GM18909 (cell line): ENCODE data around the gene NAT10.
"Not testable (repeated sequence)": the region's sequence is repeated elsewhere in the genome, so short reads cannot be mapped to it uniquely, and the experiment has no call there.

Experiments
- ATAC-seq: cut with Tn5 transposase; IDR thresholded peaks from one replicate; pipeline ENCODE4 v1.9.1; 2021; ENCODE audit warnings: mild to moderate bottlenecking; ENCODE audit not compliant: unreplicated experiment, poor library complexity

NAT10 gene

DNA sequence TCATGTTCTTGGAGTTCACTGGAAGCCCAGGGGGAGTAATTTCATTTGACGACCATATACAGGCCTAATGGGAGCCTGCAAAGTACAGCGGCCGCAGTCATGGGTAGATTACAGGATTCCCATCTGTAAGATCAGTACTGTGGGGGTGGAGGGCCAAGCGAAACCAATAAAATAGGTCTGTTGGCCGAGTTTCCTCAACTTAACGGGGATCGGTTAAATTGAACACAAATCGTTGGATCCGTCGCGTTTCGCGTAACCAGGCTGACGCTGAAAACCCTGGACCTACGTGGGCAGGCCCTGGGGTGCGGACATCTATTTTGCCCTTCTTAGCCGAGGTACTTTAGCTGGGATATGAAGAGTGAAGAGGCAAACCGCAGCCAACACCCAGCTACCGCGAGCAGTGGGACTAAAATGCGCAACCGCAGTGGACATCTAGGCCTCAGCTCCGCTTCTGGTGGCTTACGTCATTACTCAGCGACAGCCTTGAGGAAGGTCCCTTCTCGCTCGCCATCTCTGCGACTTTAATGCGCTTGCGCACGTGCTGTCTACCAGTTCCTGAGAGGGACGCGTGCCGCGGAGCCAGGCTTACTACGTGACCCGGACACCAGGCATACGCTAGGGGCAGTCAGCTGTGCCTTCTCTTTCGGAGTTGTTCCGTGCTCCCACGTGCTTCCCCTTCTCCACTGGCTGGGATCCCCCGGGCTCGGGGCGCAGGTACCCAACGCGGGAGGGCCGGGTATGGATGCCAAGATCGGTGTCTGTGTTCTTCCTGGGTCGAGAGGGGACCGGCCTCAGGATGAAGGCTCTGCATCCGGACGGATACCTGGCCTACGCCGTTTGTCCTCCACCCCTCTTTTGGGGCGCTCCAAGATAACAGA lies at the start of gene NAT10:
NAT10 (plus strand) TSS at position 551 of the 878 bp plus-strand sequence. CDS start 2,597 bp downstream, outside the sequence.
- peak; percentile 92 for ATAC-seq

- ATAC-seq: no peak
Measured at GRCh38 chr11:34056672-34057071, 48.8 kb upstream of the NAT10 start.

GRCh38 chr11:34063061-34063795 lies 42.2 kb upstream of the NAT10 start:
- no peak for ATAC-seq

DNA sequence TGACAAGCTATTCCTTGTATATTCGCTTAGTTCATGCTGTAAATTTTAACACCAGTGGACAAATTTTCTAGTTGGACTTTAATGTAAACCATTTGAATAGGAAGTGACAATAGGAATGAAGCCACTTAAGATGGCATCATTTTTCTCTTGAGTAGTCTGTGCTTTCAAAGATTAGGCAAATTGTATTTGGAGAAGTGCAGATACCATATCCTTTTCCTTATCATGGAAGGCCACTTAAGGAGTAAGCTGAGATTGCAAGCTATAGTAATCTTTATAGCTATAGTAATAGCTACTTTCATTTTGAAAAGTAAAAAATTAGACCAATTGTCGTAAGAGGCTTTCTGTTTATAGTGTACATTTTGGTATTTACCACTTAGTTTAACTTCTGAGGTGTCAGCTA lies 41.1 kb upstream of the NAT10 start:
- ATAC-seq: no peak

DNA sequence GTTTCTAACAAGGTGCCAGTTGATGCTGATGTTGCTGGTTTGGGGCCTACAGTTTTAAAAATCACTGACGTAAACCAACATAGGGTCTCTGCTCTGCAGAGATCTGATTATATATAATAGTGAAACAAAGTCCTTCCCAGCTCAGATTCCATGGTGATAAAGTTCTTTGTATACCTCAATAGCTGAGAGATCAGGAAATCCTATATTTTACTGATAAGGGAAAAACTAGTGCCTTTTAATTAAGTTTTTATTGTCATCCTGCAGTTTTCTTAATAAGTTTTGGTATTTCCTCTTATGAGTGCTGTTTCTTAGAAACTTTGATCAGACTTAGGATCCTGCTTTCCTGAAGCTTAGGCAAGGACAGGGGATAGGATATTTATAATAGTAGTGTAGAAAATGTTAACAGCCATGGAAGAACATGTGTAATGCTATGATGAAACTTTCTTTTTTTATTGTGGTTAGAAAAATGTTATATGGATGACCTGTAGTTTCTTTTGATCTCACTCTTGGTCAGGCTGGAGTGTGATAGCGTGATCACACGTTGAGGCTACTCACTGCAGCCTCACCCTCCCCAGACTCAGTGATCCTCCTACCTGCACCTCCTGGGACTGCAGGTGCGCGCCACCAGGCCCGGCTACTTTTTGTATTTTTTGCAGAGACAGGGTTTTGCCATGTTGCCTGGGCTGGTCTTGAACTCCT lies 39.8 kb upstream of the NAT10 start:
- no peak for ATAC-seq

DNA sequence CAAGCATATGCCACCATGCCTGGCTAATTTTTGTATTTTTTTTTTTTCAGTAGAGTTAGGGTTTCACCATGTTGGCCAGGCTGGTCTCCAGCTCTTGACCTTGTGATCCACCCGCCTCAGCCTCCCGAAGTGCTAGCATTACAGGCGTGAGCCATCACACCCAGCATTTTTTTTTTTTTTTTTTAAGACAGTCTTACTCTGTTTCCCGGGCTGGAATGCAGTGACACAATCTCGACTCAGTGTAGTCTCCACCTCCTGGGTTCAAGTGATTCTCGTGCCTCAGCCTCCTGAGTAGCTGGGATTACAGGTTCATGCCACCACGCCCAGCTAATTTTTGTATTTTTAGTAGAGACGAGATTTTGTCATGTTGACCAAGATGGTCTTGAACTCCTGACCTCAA lies 38.7 kb upstream of the NAT10 start:
- ATAC-seq: not testable (repeated sequence)

GRCh38 chr11:34067383-34068065 lies 37.9 kb upstream of the NAT10 start:
- ATAC-seq: no peak

DNA sequence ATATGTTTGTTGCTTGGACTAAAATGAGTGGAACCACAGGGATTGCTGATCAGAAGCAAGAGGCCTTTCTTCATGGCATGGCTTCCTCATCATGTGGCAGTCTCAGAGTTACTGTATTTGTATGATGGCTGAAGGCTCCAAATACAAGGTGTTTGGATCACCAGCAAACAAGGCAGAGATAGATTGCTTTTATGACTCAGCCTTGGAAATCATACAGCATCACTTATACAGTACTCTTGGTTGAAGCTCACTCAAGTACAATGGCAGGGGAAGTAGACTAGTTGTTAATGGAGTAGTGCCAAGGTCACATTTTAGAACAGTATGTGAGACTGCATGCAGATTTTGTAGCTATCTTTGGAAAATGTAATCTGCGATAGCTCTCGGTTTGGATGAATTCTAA lies 37.3 kb upstream of the NAT10 start:
- ATAC-seq: no peak

- ATAC-seq: not testable (repeated sequence)
Measured at GRCh38 chr11:34071306-34071705, 34.1 kb upstream of the NAT10 start.

- ATAC-seq: no peak
Measured at GRCh38 chr11:34072041-34072440, 33.4 kb upstream of the NAT10 start.

GRCh38 chr11:34072832-34073231 lies 32.6 kb upstream of the NAT10 start:
- ATAC-seq: no peak

DNA sequence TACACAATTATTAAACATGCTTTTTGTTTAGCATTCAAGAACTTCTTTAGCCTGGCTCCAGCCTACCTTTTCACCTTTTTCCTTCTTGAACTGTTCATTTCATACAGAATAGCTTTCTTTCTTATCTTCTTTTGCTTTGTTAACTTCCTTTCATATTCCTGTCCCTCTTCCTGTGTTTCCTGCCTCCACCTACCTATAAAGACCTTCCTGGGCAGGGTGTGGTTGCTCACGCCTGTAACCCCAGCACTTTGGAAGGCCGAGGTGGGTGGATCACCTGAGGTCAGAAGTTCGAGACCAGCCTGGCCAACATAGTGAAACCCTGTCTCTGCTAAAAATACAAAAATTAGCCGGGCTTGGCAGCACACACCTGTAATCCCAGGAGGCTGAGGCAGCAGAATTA lies 31.0 kb upstream of the NAT10 start:
- ATAC-seq: no peak

DNA sequence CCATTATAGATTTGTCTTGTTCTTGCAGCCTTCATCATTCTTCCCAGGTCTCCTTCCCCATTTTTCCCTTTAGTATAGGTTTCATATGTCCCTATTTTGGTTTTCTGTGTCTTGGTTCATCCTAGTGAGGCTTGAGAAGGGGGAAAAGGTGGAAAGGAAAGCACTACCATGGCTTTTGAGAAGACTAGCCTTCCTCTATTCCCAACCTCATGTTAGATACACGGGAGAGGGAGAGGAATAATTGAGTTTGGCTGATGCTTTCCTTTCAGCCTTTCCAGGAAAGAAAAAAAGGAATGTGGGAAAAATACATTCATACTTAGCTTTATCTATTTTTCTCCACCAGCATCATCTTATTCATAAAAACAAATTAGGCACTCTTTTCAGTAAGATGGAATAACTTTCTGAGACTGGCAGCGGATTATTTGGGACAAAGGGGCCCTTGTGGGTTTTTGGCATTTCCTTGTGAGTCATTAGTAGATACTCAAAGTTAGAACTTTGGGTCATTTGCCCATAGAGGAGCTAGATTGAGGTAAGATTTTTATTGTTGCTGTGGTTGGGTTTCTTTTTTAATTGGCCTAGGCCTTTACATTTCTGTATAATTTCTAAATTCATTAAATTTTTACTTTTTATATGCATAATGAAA lies 30.1 kb upstream of the NAT10 start:
- no peak for ATAC-seq

GRCh38 chr11:34080609-34081008 lies 24.8 kb upstream of the NAT10 start:
- ATAC-seq: no peak

- ATAC-seq: no peak
Measured at GRCh38 chr11:34084637-34085036, 20.8 kb upstream of the NAT10 start.

GRCh38 chr11:34086554-34087283 lies 18.7 kb upstream of the NAT10 start:
- ATAC-seq: peak; percentile 61

- no peak for ATAC-seq
Measured at GRCh38 chr11:34091825-34092224, 13.6 kb upstream of the NAT10 start.

DNA sequence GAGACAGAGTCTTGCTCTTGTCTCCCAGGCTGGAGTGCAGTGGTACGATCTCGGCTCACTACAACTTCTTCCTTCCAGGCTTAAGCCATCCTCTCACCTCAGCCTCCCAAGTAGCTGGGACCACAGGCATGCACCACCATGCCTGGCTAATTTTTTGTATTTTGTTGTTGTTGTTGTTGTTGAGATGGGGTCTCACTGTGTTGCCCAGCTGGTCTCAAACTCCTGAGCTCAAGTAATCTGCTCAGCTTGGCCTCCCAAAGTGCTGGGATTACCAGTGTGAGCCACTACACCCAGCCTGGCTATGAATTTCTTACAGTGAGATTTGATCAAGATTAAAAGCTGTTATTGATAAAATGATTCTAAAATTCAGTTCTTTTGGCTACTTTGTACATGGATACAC lies 10.5 kb upstream of the NAT10 start:
- not testable (repeated sequence) for ATAC-seq

DNA sequence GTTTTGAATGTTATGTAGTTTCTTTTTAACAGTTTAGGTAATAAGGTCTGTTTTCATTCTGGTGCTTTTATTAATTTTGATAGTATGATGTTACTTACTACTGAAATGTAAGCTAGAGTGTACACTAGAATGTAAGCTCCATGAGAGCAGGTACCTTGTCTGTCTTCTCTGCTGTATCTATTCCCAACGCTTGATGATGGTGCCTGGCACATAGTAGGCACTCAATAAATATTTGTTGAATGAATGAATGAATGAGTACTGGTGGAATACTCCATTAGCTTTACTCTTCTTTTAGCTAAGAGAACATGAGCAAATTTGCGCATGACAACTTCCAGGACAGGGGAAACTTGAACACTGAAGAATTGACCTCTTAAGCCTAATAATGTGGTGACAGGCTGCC lies 6.6 kb upstream of the NAT10 start:
- ATAC-seq: no peak
